HG02678 (cell line): ENCODE measurements around the gene ZNF37A.
"Not testable (repeated sequence)": the region's sequence is repeated elsewhere in the genome, so short reads cannot be mapped to it uniquely, and the experiment has no call there.

Experiments
- ATAC-seq: cut with Tn5 transposase; IDR thresholded peaks from one replicate; pipeline ENCODE4 v1.9.1; 2021; ENCODE audit warnings: mild to moderate bottlenecking, moderate library complexity; ENCODE audit not compliant: unreplicated experiment

The ZNF37A gene

GRCh38 chr10:38094158-38094926, at the start of gene ZNF37A:
Gene ZNF37A, plus strand, starts transcription at chr10:38094337. Its CDS starts 2,281 bp downstream, at chr10:38096618.
- peak; percentile 98 for ATAC-seq

GRCh38 chr10:38045129-38045528, 49.0 kb upstream of the ZNF37A start:
- no peak for ATAC-seq

GRCh38 chr10:38047666-38048065, 46.5 kb upstream of the ZNF37A start:
- no peak for ATAC-seq

- ATAC-seq, result no peak
These were observed 43.9 kb upstream of the ZNF37A start for GRCh38 chr10:38050212-38050611.

- ATAC-seq, result no peak
These were observed 39.8 kb upstream of the ZNF37A start for GRCh38 chr10:38054361-38054797.

- not testable (repeated sequence) for ATAC-seq
These were observed 38.8 kb upstream of the ZNF37A start for GRCh38 chr10:38055274-38055894.

GRCh38 chr10:38069663-38070062, 24.5 kb upstream of the ZNF37A start:
- not testable (repeated sequence) for ATAC-seq

GRCh38 chr10:38070501-38070900, 23.6 kb upstream of the ZNF37A start:
- no peak for ATAC-seq

GRCh38 chr10:38072552-38072951, 21.6 kb upstream of the ZNF37A start:
- ATAC-seq, result no peak

- ATAC-seq, result no peak
These were observed 17.4 kb upstream of the ZNF37A start for GRCh38 chr10:38076687-38077086.

- not testable (repeated sequence) for ATAC-seq
These were observed 819 bp upstream of the ZNF37A start for GRCh38 chr10:38093318-38093717.

GRCh38 chr10:38093816-38094157, 350 bp upstream of the ZNF37A start:
- peak; percentile 31 for ATAC-seq

GRCh38 chr10:38094927-38095574, 914 bp downstream of the ZNF37A start:
- no peak for ATAC-seq

- no peak for ATAC-seq
These were observed 8.7 kb downstream of the ZNF37A start for GRCh38 chr10:38102880-38103279.

GRCh38 chr10:38103756-38104155, 9.6 kb downstream of the ZNF37A start:
- ATAC-seq, result no peak

- ATAC-seq, result no peak
These were observed 18.0 kb downstream of the ZNF37A start for GRCh38 chr10:38112159-38112558.

- ATAC-seq, result no peak
These were observed 24.1 kb downstream of the ZNF37A start for GRCh38 chr10:38118072-38118807.

- ATAC-seq, result no peak
These were observed 24.9 kb downstream of the ZNF37A start for GRCh38 chr10:38119038-38119437.

GRCh38 chr10:38127812-38128211, 33.7 kb downstream of the ZNF37A start:
- no peak for ATAC-seq

- no peak for ATAC-seq
These were observed 49.5 kb downstream of the ZNF37A start for GRCh38 chr10:38143587-38143986.
